SIG-M5 treated with dmso at 0.1 percent for 504 hours (cell line): Measurements from ENCODE around the gene CALU.

Experiments used
- DNase-seq: peaks from one replicate; lab custom pipeline; 2025; ENCODE audit not compliant: unreplicated experiment; lab: John Stamatoyannopoulos, UW

The CALU gene

GRCh38 chr7:128724743-128725142 is 14.4 kb upstream of the CALU start:
- no peak for DNase-seq

- no peak for DNase-seq
Observed at GRCh38 chr7:128725531-128725930, 13.6 kb upstream of the CALU start.

GRCh38 chr7:128726059-128726736 is 13.0 kb upstream of the CALU start:
- DNase-seq, result no peak

GRCh38 chr7:128726737-128727072 is 12.5 kb upstream of the CALU start:
- no peak for DNase-seq

GRCh38 chr7:128727239-128727638 is 11.9 kb upstream of the CALU start:
- no peak for DNase-seq

- no peak for DNase-seq
Observed at GRCh38 chr7:128728598-128728997, 10.6 kb upstream of the CALU start.

GRCh38 chr7:128729494-128729893 is 9.7 kb upstream of the CALU start:
- DNase-seq, result no peak

GRCh38 chr7:128731184-128731583 is 8.0 kb upstream of the CALU start:
- no peak for DNase-seq

- no peak for DNase-seq
Observed at GRCh38 chr7:128732521-128733277, 6.5 kb upstream of the CALU start.

- no peak for DNase-seq
Observed at GRCh38 chr7:128733278-128733645, 5.9 kb upstream of the CALU start.

GRCh38 chr7:128734890-128735289 is 4.3 kb upstream of the CALU start:
- no peak for DNase-seq

GRCh38 chr7:128735436-128735835 is 3.7 kb upstream of the CALU start:
- no peak for DNase-seq

- DNase-seq, result no peak
Observed at GRCh38 chr7:128737441-128737840, 1.7 kb upstream of the CALU start.

GRCh38 chr7:128737867-128738385 is 1.2 kb upstream of the CALU start:
- DNase-seq, result no peak

GRCh38 chr7:128738570-128739047 is 550 bp upstream of the CALU start:
- DNase-seq, result no peak

- DNase-seq, result no peak
Observed at GRCh38 chr7:128739990-128740682, 977 bp downstream of the CALU start.

GRCh38 chr7:128740996-128741395 is 1.8 kb downstream of the CALU start:
- DNase-seq, result no peak

- DNase-seq, result no peak
Observed at GRCh38 chr7:128741491-128741890, 2.3 kb downstream of the CALU start.

GRCh38 chr7:128742206-128742605 is 3.0 kb downstream of the CALU start:
- no peak for DNase-seq

GRCh38 chr7:128743112-128743772 is 4.1 kb downstream of the CALU start:
- no peak for DNase-seq

GRCh38 chr7:128744366-128744905 is 5.3 kb downstream of the CALU start:
- DNase-seq, result no peak
